ENCODE measurements around the gene KRTCAP2.

GRCh38 chr1:155207806-155208540 is 34.9 kb upstream of the KRTCAP2 start, which contains the start of gene THBS3:
- no peak for TF ChIP-seq CTCF (IDR thresholded peaks at IDR 0.05)
- TF ChIP-seq POLR2AphosphoS5 (IDR thresholded peaks at IDR 0.05): no peak
